Activated effector memory CD4-positive, alpha-beta T cell treated with anti-CD3 and anti-CD28 coated beads, Interleukin-2, amount 50 U/mL, for 16 hours (primary cell): Measurements from ENCODE around the gene PYGB.

Experiments
- DNase-seq: peaks from one replicate; pipeline ENCODE4 v3.0.0-alpha.2; 2020

PYGB gene

DNA sequence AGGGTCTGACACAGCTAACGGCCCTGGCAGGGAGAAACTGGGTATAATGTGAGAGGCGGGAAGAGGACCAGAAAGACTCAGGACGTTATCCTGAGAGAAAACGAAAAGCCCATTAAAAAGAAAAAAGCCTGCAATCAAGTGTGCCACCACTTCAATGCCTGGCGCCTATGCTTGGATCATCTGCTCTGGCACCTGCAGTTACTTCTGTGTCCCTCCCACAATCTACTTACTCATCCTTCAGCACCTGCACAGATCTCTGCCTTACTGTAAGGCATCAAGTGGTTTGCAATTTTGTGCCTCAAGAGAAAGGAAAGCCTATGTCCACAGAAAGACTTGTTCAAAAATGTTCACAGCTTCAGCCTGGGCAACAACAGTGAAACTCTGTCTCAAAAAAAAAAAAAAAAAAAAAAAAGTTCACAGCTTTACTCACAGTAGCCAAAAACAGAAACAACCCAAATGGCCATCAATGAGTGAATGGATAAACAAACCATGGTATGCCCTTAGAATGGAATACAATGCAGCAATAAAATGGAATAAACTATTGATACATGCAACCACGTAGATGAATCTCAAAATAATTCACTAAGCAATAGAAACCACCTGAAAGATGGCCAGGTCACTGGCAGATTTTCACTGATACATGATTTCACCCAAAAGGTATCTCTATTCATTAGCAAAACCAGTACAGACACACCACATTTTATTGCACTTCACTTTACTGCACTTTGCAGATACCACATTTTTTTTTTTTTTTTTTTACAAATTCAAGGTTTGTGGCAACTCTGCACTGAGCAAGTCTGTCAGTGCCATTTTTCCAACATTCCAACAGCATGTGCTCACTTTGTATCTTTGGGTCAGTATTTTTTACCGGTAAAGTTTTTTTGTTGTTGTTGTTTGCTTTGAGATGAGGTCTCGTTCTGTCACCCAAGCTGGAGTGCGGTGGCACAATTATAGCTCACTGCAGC, 94.1 kb downstream of the PYGB start:
- DNase-seq: no peak

DNA sequence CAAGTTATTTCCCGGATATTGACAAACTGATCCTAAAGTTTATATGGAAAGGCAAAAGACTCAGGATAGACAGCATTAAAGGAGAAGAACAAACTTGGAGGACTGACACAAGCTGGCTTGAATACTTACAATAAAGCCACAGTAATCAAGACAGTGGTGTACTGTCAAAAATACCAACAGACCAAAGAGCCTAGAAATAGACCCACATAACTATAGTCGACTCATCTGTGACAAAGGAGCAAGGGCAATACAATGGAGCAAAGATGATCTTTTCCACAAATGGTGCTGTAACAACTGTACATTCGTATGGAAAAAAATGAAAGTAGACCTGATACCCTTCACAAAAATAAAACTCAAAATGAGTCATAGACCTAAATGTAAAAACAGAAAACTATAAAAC, 96.7 kb downstream of the PYGB start:
- no peak for DNase-seq

DNA sequence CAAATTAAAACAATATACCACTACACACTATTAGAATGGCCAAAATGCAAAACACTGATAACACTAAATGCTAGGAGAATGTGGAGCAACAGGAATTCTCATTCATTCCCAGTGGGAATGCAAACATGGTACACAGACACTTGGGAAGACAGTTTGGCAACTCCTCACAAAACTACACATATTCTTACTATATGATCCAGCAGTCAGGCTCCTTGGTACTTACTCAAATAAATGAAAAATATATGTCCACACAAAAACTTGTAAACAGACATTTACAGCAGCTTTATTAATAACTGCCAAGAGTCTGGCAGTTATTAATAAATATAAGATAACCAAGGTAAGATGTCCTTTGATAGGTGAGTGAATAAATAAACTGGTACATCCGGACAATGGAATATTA, 97.8 kb downstream of the PYGB start:
- DNase-seq: no peak

DNA sequence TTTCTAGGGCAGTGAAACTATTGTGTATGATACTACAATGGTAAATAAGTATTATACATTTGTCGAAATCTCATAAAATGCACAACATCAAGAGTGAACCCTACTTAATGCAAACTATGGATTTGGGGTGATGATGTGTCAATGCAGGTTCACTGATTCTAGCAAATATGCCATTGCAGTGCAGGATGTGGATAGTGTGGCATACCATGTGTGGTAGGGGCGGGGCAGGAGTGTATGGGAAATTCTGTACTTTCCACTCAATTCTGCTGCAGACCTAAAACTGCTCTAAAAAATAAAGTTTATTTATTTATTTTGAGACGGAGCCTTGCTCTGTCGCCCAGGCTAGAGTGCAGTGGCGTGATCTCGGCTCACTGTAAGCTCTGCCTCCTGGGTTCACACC, 98.5 kb downstream of the PYGB start:
- no peak for DNase-seq
